Transverse colon (tissue), 4 donors: ENCODE data around the gene ASNSD1. TPM values are rescaled to one million over a fixed set of nuclear protein-coding genes. Genes with fewer than 3 reads are reported as not detected.

Source experiments
- DNase-seq: peaks from one replicate; pipeline ENCODE4 v3.0.0-alpha.2; 2019
- H3K27ac ChIP-seq, 4 donors: fragments of 200-600 bp; sonication (generic); 2 replicates each; pipeline ENCODE4 v1.5.1; 2016 to 2018; ENCODE audit warnings: inconsistent platforms in 4 of 4
- H3K27me3 ChIP-seq: fragments of 200-600 bp; sonication (generic); 2 replicates; pipeline ENCODE4 v1.5.1; 2017; ENCODE audit warnings: inconsistent platforms
- H3K36me3 ChIP-seq, 4 donors: fragments of 200-600 bp; sonication (generic); 2 replicates each; pipeline ENCODE4 v1.5.1; 2017 to 2019; ENCODE audit warnings: inconsistent platforms in 4 of 4
- H3K4me1 ChIP-seq, 4 donors: fragments of 200-600 bp; sonication (generic); 2 replicates each; pipeline ENCODE4 v1.5.1; 2017 to 2020; ENCODE audit warnings: inconsistent platforms in 4 of 4
- H3K4me3 ChIP-seq, 4 donors: fragments of 200-600 bp; sonication (generic); 1 replicate in 1 of 4; 2 replicates in 3 of 4; pipeline versions ENCODE4 v1.5.1 to v1.6.1; 2017 to 2019; ENCODE audit warnings: inconsistent platforms in 4 of 4
- H3K9me3 ChIP-seq, 2 donors: fragments of 200-600 bp; sonication (generic); 2 replicates each; pipeline ENCODE4 v1.5.1; 2017 to 2019; ENCODE audit warnings: inconsistent platforms in 2 of 2
- CTCF ChIP-seq, 5 experiments: fragments of 200-600 bp in 3 of 5; fragments of 450-650 bp in 2 of 5; sonication (generic) in 3 of 5; IDR thresholded peaks; 1 replicate in 2 of 5; 2 replicates in 3 of 5; pipeline ENCODE4 v1.5.1; 2016 to 2017; ENCODE audit warnings: antibody characterized with exemption in 5 of 5, inconsistent platforms in 3 of 5, mild to moderate bottlenecking in 2 of 5, moderate library complexity in 1 of 5
- EP300 ChIP-seq: sonication (generic); formaldehyde crosslinking; IDR thresholded peaks from one replicate; pipeline ENCODE4 v1.6.1; 2017; ENCODE audit warnings: antibody characterized with exemption, low read depth
- POLR2A ChIP-seq: fragments of 450-650 bp; IDR thresholded peaks from one replicate; pipeline ENCODE4 v1.6.1; 2016; ENCODE audit warnings: antibody characterized with exemption, mild to moderate bottlenecking, moderate library complexity
- POLR2AphosphoS5 ChIP-seq, 3 donors: sonication (generic); formaldehyde crosslinking; IDR thresholded peaks; one replicate each; pipeline ENCODE4 v1.6.1; 2016; ENCODE audit warnings: antibody characterized with exemption in 3 of 3
- WGBS, 2 donors: methylation state at CpG; one replicate each; pipeline ENCODE4 v1.1.5; 2018; ENCODE audit warnings: low coverage in 1 of 2; 5-methylcytosine and 5-hydroxymethylcytosine counted together
- in situ Hi-C, 4 donors: fragments of 200-750 bp; cut with MboI; loops; one replicate each; pipeline versions ENCODE4 v1.15.0 to v1.15.1; 2017; ENCODE audit warnings: low sequenced_read_pairs in 3 of 4, low pct_ligation_motif_present in 1 of 4, low pct_unique_long_range_greater_than_20kb in 1 of 4
- intact Hi-C: fragments of 100-400 bp; cut with DNase I; formaldehyde crosslinking; loops from one replicate; pipeline ENCODE4 v1.15.1; 2023; ENCODE audit warnings: low total_unique reads
- total RNA-seq, 4 donors: library from RNA; depleted of rRNA; stranded (reverse); fragments of >200 nt; gene quantifications; one replicate each; pipeline ENCODE4 v1.1.0, GENCODE V29; 2016

Gene ASNSD1
- total RNA-seq, 4 donors from 2014 or later: 11.3 to 35.2 (median 20.2) TPM

DNA sequence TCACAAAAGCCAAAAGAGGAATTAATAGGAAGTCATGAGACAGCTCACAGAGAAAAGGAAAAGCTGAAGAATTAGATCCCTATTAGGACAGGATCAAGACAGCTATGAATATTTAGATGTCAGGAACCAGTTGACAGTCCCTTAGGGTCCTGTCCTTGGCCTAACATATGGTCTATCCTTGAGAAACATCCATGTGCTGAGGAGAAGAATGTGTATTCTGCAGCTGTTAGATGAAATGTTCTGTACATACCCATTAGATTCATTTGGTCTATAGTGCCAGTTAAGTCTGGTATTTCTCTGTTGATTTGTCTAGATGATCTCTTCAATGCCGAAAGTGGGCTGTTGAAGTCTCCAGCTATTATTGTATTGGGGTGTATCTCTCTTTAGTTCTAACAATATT lies 43.1 kb upstream of the ASNSD1 start:
- intact Hi-C loops: no loop called here

GRCh38 chr2:189621781-189622180 lies 39.5 kb upstream of the ASNSD1 start:
- in situ Hi-C loops: no loop called here
- no peaks in the 10 kb centered on the region for H3K36me3 ChIP-seq
- TF ChIP-seq POLR2AphosphoS5 (IDR thresholded peaks at IDR 0.05): no peak
- TF ChIP-seq POLR2A: no peak
- no peak for TF ChIP-seq EP300
- no peak for TF ChIP-seq CTCF (IDR thresholded peaks at IDR 0.05)

More for the DNA sequence above, 43.1 kb upstream of the ASNSD1 start:
- 0% methylated on average over 1 of the region's 1 CpG for WGBS, 2 donors
- no peaks in the 10 kb centered on the region for H3K9me3 ChIP-seq
- in situ Hi-C loops: no loop called here
- no peak overlapping the region for H3K27ac ChIP-seq
- DNase-seq: no peak
- H3K27me3 ChIP-seq: no peaks in the 10 kb centered on the region
- TF ChIP-seq EP300 (no peak), POLR2AphosphoS5 (IDR thresholded peaks at IDR 0.05) (no peak), POLR2A (no peak), CTCF (IDR thresholded peaks at IDR 0.05) (no peak)
- no peak overlapping the region for H3K4me3 ChIP-seq
- H3K36me3 ChIP-seq: no peaks in the 10 kb centered on the region
- H3K4me1 ChIP-seq: no peaks in the 10 kb centered on the region

DNA sequence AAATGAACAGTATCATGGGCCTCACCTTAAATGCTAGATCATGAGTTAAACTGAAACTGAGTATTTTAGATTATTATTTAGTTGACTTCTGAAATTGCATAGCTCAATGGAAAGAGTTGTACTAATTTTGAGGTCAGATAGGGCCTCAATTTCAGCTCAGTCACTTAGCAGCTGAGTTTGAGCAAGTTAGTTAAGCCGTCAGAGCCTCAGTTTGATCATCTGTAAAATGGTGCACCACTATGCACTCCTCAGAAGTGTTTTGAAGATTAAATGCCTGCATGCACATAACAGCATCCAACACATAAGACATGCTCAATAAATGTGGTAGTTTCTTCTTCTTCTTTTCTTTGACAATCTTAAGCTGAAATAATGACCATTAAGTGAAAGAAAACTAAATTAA lies 38.2 kb upstream of the ASNSD1 start:
- in situ Hi-C loops: no loop called here
- TF ChIP-seq CTCF (IDR thresholded peaks at IDR 0.05) (no peak), EP300 (no peak), POLR2A (no peak), POLR2AphosphoS5 (IDR thresholded peaks at IDR 0.05) (no peak)
- Histone ChIP-seq H3K4me1 (no peaks in the 10 kb centered on the region), H3K9me3 (no peaks in the 10 kb centered on the region), H3K27me3 (no peaks in the 10 kb centered on the region), H3K36me3 (no peaks in the 10 kb centered on the region), H3K4me3 (no peak overlapping the region), H3K27ac (no peak overlapping the region)
- no peak for DNase-seq
- intact Hi-C loops: no loop called here
- WGBS, 2 donors: 95 to 100% methylated on average over 1 of the region's 1 CpG

More at GRCh38 chr2:189621781-189622180, 39.5 kb upstream of the ASNSD1 start:
- intact Hi-C loops: no loop called here
- Histone ChIP-seq H3K4me1 (no peaks in the 10 kb centered on the region), H3K27me3 (no peaks in the 10 kb centered on the region), H3K4me3 (no peak overlapping the region), H3K9me3 (no peaks in the 10 kb centered on the region), H3K27ac (no peak overlapping the region)
- DNase-seq: no peak

- no peak overlapping the region for H3K4me3 ChIP-seq
- no peaks in the 10 kb centered on the region for H3K36me3 ChIP-seq
- WGBS, 2 donors: 17 to 80% methylated on average over 1 to 3 of the region's 3 CpGs
- H3K9me3 ChIP-seq: no peaks in the 10 kb centered on the region
- in situ Hi-C loops: loop anchor here in 1 of 4 donors (25.0 kb wide), 1 partner anchor 163 kb away; no protein-coding TSS in a partner anchor
- H3K4me1 ChIP-seq: no peaks in the 10 kb centered on the region
- no peak overlapping the region for H3K27ac ChIP-seq
- TF ChIP-seq CTCF (IDR thresholded peaks at IDR 0.05): no peak
- intact Hi-C loops: no loop called here
- DNase-seq: no peak
- H3K27me3 ChIP-seq: no peaks in the 10 kb centered on the region
Measured at GRCh38 chr2:189624648-189625355, 36.5 kb upstream of the ASNSD1 start.
